Right renal pelvis (tissue), 4 donors: ENCODE results near the gene SLC15A4. TPM values are rescaled to one million over a fixed set of nuclear protein-coding genes. Genes with fewer than 3 reads are reported as not detected.

Source experiments
- DNase-seq, 4 donors: peaks; one replicate each; pipeline ENCODE4 v3.0.0-alpha.2; 2013; ENCODE audit warnings: low read depth in 4 of 4, low spot score in 3 of 4, missing footprints in 1 of 4
- polyA plus RNA-seq, 4 donors: library from polyadenylated mRNA; unstranded; fragments of 120-200 nt; gene quantifications; one replicate each; pipeline ENCODE4 v1.2.1, GENCODE V29; 2013; ENCODE audit not compliant: insufficient read length in 4 of 4

The SLC15A4 gene
- polyA plus RNA-seq, 4 donors: 28.5 to 32.7 (median 30.9) TPM

GRCh38 chr12:128795530-128796361 lies 28.0 kb downstream of the SLC15A4 start:
- no peak for DNase-seq

GRCh38 chr12:128794661-128795529 lies 28.9 kb downstream of the SLC15A4 start:
- no peak for DNase-seq

- no peak for DNase-seq
Observed at GRCh38 chr12:128793701-128794100, 30.1 kb downstream of the SLC15A4 start.

GRCh38 chr12:128792881-128793280 lies 30.9 kb downstream of the SLC15A4 start:
- no peak for DNase-seq

GRCh38 chr12:128792398-128792797 lies 31.4 kb downstream of the SLC15A4 start:
- DNase-seq: no peak

- DNase-seq: no peak
Observed at GRCh38 chr12:128791395-128792322, 32.1 kb downstream of the SLC15A4 start.

GRCh38 chr12:128790653-128791373 lies 32.9 kb downstream of the SLC15A4 start:
- DNase-seq: no peak

GRCh38 chr12:128790221-128790620 lies 33.5 kb downstream of the SLC15A4 start:
- DNase-seq: no peak

- no peak for DNase-seq
Observed at GRCh38 chr12:128789356-128789929, 34.3 kb downstream of the SLC15A4 start.

- DNase-seq: no peak
Observed at GRCh38 chr12:128787827-128788226, 35.9 kb downstream of the SLC15A4 start.

- no peak for DNase-seq
Observed at GRCh38 chr12:128786741-128787391, 36.9 kb downstream of the SLC15A4 start.

- DNase-seq: no peak
Observed at GRCh38 chr12:128784030-128784760, 39.6 kb downstream of the SLC15A4 start.

- no peak for DNase-seq
Observed at GRCh38 chr12:128783129-128783574, 40.6 kb downstream of the SLC15A4 start.

- no peak for DNase-seq
Observed at GRCh38 chr12:128779901-128780300, 43.9 kb downstream of the SLC15A4 start.

GRCh38 chr12:128772249-128772648 lies 51.5 kb downstream of the SLC15A4 start:
- no peak for DNase-seq

GRCh38 chr12:128771681-128772080 lies 52.1 kb downstream of the SLC15A4 start:
- no peak for DNase-seq

GRCh38 chr12:128767518-128767917 lies 56.2 kb downstream of the SLC15A4 start:
- no peak for DNase-seq
